ENCODE results near the gene PCYOX1L. TPM values are rescaled to one million over a fixed set of nuclear protein-coding genes. Genes with fewer than 3 reads are reported as not detected.

The PCYOX1L gene
- 14.2 and 18.0 TPM in 2 replicates for total RNA-seq

GRCh38 chr5:149357370-149358293, at the start of gene PCYOX1L:
TSS of gene PCYOX1L (plus strand) at chr5:149358046. CDS start at chr5:149358069, 23 bp downstream.

DNA sequence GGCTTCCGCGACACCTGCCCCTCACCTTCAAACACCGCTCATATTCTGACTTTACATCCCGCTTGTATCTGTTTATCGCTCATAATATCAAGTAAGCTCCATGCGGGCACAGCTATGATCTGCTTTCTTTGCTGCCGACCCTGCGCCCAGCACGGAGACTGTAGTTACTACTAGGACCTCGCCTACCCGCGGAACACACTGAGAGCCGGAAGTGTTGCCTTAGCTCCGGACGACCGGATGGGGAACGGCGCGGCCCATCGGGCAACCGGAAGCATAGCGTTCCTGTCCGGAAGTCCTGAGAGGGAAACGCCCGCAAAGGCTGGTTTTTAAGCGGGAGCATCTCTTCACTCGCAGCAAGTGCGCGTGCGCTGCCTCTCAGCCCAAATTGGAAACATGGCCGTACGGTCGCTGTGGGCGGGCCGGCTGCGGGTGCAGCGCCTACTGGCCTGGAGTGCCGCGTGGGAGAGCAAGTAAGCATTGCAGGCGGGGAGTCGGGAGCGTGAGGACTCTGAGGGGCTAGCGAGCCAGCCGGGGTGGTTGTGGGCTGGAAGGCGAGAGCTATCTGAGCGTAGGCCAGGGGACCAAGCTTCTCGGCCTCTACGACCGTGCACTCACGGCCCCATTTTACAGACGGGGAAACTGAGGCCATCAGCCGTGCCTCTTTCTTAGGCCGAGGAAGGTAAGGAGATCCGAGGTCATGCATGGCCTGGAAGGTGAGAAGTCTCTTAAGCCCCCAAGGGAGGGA, 12.5 kb upstream of the PCYOX1L start, which contains the start of gene GRPEL2:
Gene GRPEL2, plus strand, starts transcription at position 353 of the 745 bp plus-strand sequence. Its CDS starts 41 bp downstream, at position 394.

DNA sequence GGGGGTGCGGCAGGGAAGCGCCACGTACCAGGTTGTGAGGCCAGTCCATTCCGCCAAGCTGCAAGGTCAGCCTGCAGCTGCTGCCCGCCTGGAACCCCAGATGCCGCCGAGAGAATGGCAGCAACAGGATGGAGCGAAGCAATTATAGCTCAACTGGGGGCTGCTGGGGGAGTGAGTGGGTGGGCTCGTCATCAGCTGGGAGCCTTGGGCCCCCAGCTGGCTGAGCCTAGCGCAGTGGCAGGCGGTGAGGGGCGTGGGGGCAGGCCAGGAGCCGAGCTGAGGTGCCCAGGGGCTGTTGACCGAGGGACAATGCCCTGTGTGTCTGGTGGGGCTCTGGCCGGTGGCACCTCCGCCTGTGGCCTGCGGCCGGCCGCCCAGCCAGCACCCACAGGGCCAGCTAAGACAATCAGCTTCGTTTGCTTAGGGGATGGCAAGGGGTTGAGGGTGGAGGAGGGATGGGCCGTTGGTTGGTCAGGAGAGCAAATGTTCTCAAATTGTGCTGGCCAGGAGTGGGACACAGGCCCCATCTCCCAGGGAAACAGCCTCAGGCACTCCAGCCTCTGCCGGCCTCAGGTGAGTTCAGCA, 21.4 kb downstream of the PCYOX1L start, which contains the start of gene IL17B:
Gene IL17B, minus strand, starts transcription at position 116 of the 585 bp plus-strand sequence. Its CDS starts 67 bp downstream, at position 49.

Other genes with a start within 250 kb of the PCYOX1L start
- gene ABLIM3, start 216.6 kb upstream of the PCYOX1L start, total RNA-seq = 37.7 and 38.4 TPM in 2 replicates
- 5.5 and 14.9 TPM in 2 replicates for gene AFAP1L1, start 86.2 kb upstream of the PCYOX1L start, total RNA-seq
- gene GRPEL2, start 12.5 kb upstream of the PCYOX1L start, total RNA-seq = 11.4 and 17.9 TPM in 2 replicates
- gene IL17B, start 21.2 kb downstream of the PCYOX1L start, total RNA-seq = 0.26 TPM in 1 of 2 replicates, not detected in the other
- 345 and 421 TPM in 2 replicates for gene CSNK1A1, start 193.4 kb downstream of the PCYOX1L start, total RNA-seq
- gene ARHGEF37, start 223.5 kb downstream of the PCYOX1L start, total RNA-seq = 3.6 and 7.1 TPM in 2 replicates

Measured in smooth muscle cell of the pulmonary artery (primary cell).